ENCODE data around the gene TCHHL1.

DNA sequence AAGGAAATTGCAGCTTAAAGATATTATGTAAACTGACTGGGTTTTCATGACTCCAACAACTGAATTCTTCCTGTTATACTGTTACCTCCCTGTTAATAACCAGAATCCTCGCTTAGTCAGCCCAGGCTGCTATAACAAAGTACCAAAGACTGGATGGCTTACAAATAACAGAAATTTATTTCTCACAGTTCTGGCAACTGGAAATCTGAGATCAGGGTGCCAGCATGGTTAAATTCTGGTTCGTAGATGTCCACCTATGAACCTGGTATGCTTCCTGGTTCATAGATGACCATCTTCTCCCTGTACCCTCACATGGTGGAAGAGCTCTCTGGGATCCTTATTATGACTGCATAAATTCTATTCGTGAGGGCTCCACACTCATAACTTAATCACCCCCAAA is 8.1 kb upstream of the TCHHL1 start:
- no peak for TF ChIP-seq TAF1 (IDR thresholded peaks at IDR 0.05; ENCODE audit: borderline replicate concordance, insufficient read depth, low read length)
- TF ChIP-seq POLR2AphosphoS5 (IDR thresholded peaks at IDR 0.05; ENCODE audit: low read depth, low read length), result no peak
- no peak for TF ChIP-seq REST (IDR thresholded peaks at IDR 0.05; ENCODE audit: insufficient read depth in 1 of 2, low read depth in 2 of 2, low read length in 2 of 2)
- TF ChIP-seq SIN3A (IDR thresholded peaks at IDR 0.05; ENCODE audit: borderline replicate concordance, insufficient read depth, low read length), result no peak
- no peak for TF ChIP-seq FOXP2 (optimal IDR thresholded peaks at IDR 0.05; ENCODE audit: borderline replicate concordance, extremely low read depth, extremely low read length, insufficient read depth)
